Measurements from ENCODE around the gene PDHB. TPM values are rescaled to one million over a fixed set of nuclear protein-coding genes. Genes with fewer than 3 reads are reported as not detected.

PDHB gene
- total RNA-seq, 1 donor from 2014 or later: 30.7 TPM

GRCh38 chr3:58474348-58474911, 40.8 kb upstream of the PDHB start:
- H3K4me1 ChIP-seq: no peaks in the 10 kb centered on the region
- no peak overlapping the region for H3K4me3 ChIP-seq
- H3K27ac ChIP-seq: no peak overlapping the region
- no peak for DNase-seq (ENCODE audit: low spot score in 2 of 2)
- intact Hi-C loops (cut with DNase I): no loop called here
- TF ChIP-seq CTCF (IDR thresholded peaks at IDR 0.05): no peak
- H3K9me3 ChIP-seq: no peaks in the 10 kb centered on the region
- no peaks in the 10 kb centered on the region for H3K27me3 ChIP-seq
- no peaks in the 10 kb centered on the region for H3K36me3 ChIP-seq

- intact Hi-C loops (cut with DNase I): no loop called here
- H3K9me3 ChIP-seq: no peaks in the 10 kb centered on the region
- no peaks in the 10 kb centered on the region for H3K36me3 ChIP-seq
- no peaks in the 10 kb centered on the region for H3K4me1 ChIP-seq
- H3K4me3 ChIP-seq: no peak overlapping the region
- no peak overlapping the region for H3K27ac ChIP-seq
- no peak for TF ChIP-seq CTCF (IDR thresholded peaks at IDR 0.05)
- no peak for DNase-seq (ENCODE audit: low spot score in 2 of 2)
- H3K27me3 ChIP-seq: no peaks in the 10 kb centered on the region
These were observed 39.6 kb upstream of the PDHB start for GRCh38 chr3:58473275-58473674.

- DNase-seq (ENCODE audit: low spot score in 2 of 2): no peak
- no peaks in the 10 kb centered on the region for H3K36me3 ChIP-seq
- no peak overlapping the region for H3K4me3 ChIP-seq
- TF ChIP-seq CTCF (IDR thresholded peaks at IDR 0.05): no peak
- H3K27me3 ChIP-seq: no peaks in the 10 kb centered on the region
- no peaks in the 10 kb centered on the region for H3K4me1 ChIP-seq
- H3K27ac ChIP-seq: no peak overlapping the region
- no peaks in the 10 kb centered on the region for H3K9me3 ChIP-seq
- intact Hi-C loops (cut with DNase I): no loop called here
These were observed 37.6 kb upstream of the PDHB start for GRCh38 chr3:58471025-58471887.

GRCh38 chr3:58470363-58471024, 36.9 kb upstream of the PDHB start:
- H3K27me3 ChIP-seq: no peaks in the 10 kb centered on the region
- no peak overlapping the region for H3K4me3 ChIP-seq
- H3K4me1 ChIP-seq: no peaks in the 10 kb centered on the region
- no peaks in the 10 kb centered on the region for H3K9me3 ChIP-seq
- DNase-seq (ENCODE audit: low spot score in 2 of 2): no peak
- intact Hi-C loops (cut with DNase I): no loop called here
- no peak for TF ChIP-seq CTCF (IDR thresholded peaks at IDR 0.05)
- H3K27ac ChIP-seq: no peak overlapping the region
- no peaks in the 10 kb centered on the region for H3K36me3 ChIP-seq

- Histone ChIP-seq H3K27me3 (no peaks in the 10 kb centered on the region), H3K4me3 (no peak overlapping the region), H3K9me3 (no peaks in the 10 kb centered on the region), H3K27ac (no peak overlapping the region), H3K4me1 (no peaks in the 10 kb centered on the region), H3K36me3 (no peaks in the 10 kb centered on the region)
- DNase-seq (ENCODE audit: low spot score in 2 of 2): no peak
- no peak for TF ChIP-seq CTCF (IDR thresholded peaks at IDR 0.05)
- intact Hi-C loops (cut with DNase I): no loop called here
These were observed 35.5 kb upstream of the PDHB start for GRCh38 chr3:58469096-58469495.

Data from ascending aorta (tissue), 2 donors.